ENCODE results near the gene FRYL. TPM values are rescaled to one million over a fixed set of nuclear protein-coding genes. Genes with fewer than 3 reads are reported as not detected.
"Not testable (repeated sequence)": the region's sequence is repeated elsewhere in the genome, so short reads cannot be mapped to it uniquely, and the experiment has no call there.

Gene FRYL
- total and polyA plus RNA-seq, 2 of the 13 experiments (the other 11 are each of a cell fraction or from before 2014, with no cell fraction given), result 9.7 to 19.6 TPM

- FAIRE-seq; ATAC-seq; H4K20me1 ChIP-seq (ENCODE audit: insufficient read depth, low read length); H3K27ac ChIP-seq (ENCODE audit: extremely low read length, insufficient read depth, low read length); in situ Hi-C loops (cut with HindIII; ENCODE audit: extremely low pct_ligation_motif_present, low pct_unique_long_range_greater_than_20kb); H2AFZ ChIP-seq (ENCODE audit: low read length); POLR2A ChIA-PET; BruUV-seq (replicated peaks); H3K4me3 ChIP-seq (replicated peaks in 1 of 3; ENCODE audit: insufficient read depth in 1 of 3, low read depth in 2 of 3, low read length in 3 of 3); H3K36me3 ChIP-seq (replicated peaks in 1 of 2; ENCODE audit: control insufficient read depth in 1 of 2, insufficient read depth in 2 of 2, low read length in 2 of 2); H3K4me1 ChIP-seq (ENCODE audit: insufficient read depth, low read length); H3K4me2 ChIP-seq (ENCODE audit: low read depth, low read length); DNase-seq (ENCODE audit: low spot score); H3K9me3 ChIP-seq (ENCODE audit: low read length); H3K9ac ChIP-seq (ENCODE audit: insufficient read depth, low read depth, low read length); CTCF ChIA-PET (ENCODE audit: low intra/inter-chr PET ratio, low total read pairs); H3K27me3 ChIP-seq (ENCODE audit: control insufficient read depth in 1 of 2, insufficient read depth in 2 of 2, low read length in 2 of 2); intact Hi-C loops (cut with micrococcal nuclease; ENCODE audit: unreplicated experiment): not testable (repeated sequence)
- H3K79me2 ChIP-seq (ENCODE audit: insufficient read depth, low read length), result peaks cover 36% of the 10 kb centered on the region
- 97% methylated on average over 5 of the region's 5 CpGs for WGBS (ENCODE audit: low lambda C conversion rate)
Measured at GRCh38 chr4:48758703-48759102, 21.4 kb downstream of the FRYL start.

GRCh38 chr4:48756689-48757220 lies 23.3 kb downstream of the FRYL start:
- 0 out of 2 replicates have a peak, but pooled peaks cover 3% of the 10 kb centered on the region for H4K20me1 ChIP-seq (ENCODE audit: insufficient read depth, low read length)
- no peak overlapping the region for H3K27ac ChIP-seq (ENCODE audit: extremely low read length, insufficient read depth, low read length)
- ATAC-seq, result no peak
- H3K9me3 ChIP-seq (ENCODE audit: low read length), result no peaks in the 10 kb centered on the region
- ChIA-PET POLR2A (interaction anchor here (0.8 kb wide), 1 partner anchor 23 kb away, joined by 4 read pairs; the partner anchor contains the start of gene FRYL), CTCF (ENCODE audit: low intra/inter-chr PET ratio, low total read pairs) (no interaction called here)
- peaks cover 25% of the 10 kb centered on the region for H3K79me2 ChIP-seq (ENCODE audit: insufficient read depth, low read length)
- TF ChIP-seq ZNF557 (CRISPR knock-in tag; IDR thresholded peaks at IDR 0.05), result no peak
- TF ChIP-seq, protein P1, sequence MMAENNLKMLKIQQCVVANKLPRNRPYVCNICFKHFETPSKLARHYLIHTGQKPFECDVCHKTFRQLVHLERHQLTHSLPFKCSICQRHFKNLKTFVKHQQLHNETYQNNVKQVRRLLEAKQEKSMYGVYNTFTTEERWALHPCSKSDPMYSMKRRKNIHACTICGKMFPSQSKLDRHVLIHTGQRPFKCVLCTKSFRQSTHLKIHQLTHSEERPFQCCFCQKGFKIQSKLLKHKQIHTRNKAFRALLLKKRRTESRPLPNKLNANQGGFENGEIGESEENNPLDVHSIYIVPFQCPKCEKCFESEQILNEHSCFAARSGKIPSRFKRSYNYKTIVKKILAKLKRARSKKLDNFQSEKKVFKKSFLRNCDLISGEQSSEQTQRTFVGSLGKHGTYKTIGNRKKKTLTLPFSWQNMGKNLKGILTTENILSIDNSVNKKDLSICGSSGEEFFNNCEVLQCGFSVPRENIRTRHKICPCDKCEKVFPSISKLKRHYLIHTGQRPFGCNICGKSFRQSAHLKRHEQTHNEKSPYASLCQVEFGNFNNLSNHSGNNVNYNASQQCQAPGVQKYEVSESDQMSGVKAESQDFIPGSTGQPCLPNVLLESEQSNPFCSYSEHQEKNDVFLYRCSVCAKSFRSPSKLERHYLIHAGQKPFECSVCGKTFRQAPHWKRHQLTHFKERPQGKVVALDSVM (CRISPR knock-in tag; IDR thresholded peaks at IDR 0.05), result peak; percentile 65; the same call in 1 of the 2 replicates
- FAIRE-seq, result no peak
- H3K27me3 ChIP-seq (ENCODE audit: control insufficient read depth in 1 of 2, insufficient read depth in 2 of 2, low read length in 2 of 2), result no peaks in the 10 kb centered on the region
- intact Hi-C loops (cut with micrococcal nuclease; ENCODE audit: unreplicated experiment), result no loop called here
- BruUV-seq (replicated peaks), result no TSS peak
- H3K4me3 ChIP-seq (replicated peaks in 1 of 3; ENCODE audit: insufficient read depth in 1 of 3, low read depth in 2 of 3, low read length in 3 of 3), result no peak overlapping the region
- no peak overlapping the region for H3K4me2 ChIP-seq (ENCODE audit: low read depth, low read length)
- in situ Hi-C loops (cut with HindIII; ENCODE audit: extremely low pct_ligation_motif_present, low pct_unique_long_range_greater_than_20kb), result no loop called here
- H3K4me1 ChIP-seq (ENCODE audit: insufficient read depth, low read length), result no peaks in the 10 kb centered on the region
- no peaks in the 10 kb centered on the region for H3K36me3 ChIP-seq (replicated peaks in 1 of 2; ENCODE audit: control insufficient read depth in 1 of 2, insufficient read depth in 2 of 2, low read length in 2 of 2)
- no peak overlapping the region for H2AFZ ChIP-seq (ENCODE audit: low read length)
- WGBS (ENCODE audit: low lambda C conversion rate), result 93% methylated on average over 4 of the region's 4 CpGs
- no peak overlapping the region for H3K9ac ChIP-seq (ENCODE audit: insufficient read depth, low read depth, low read length)
- DNase-seq (ENCODE audit: low spot score), result no peak

All from HepG2 (cell line).